H7 (cell line): ENCODE measurements around the gene ATRX. TPM values are rescaled to one million over a fixed set of nuclear protein-coding genes. Genes with fewer than 3 reads are reported as not detected.
"Not testable (repeated sequence)": the region's sequence is repeated elsewhere in the genome, so short reads cannot be mapped to it uniquely, and the experiment has no call there.

Source experiments
- DNase-seq: peaks from one replicate; pipeline ENCODE4 v3.0.0; 2012
- H3K27me3 ChIP-seq: 2 replicates; pipeline ENCODE4 v1.6.0; 2011; ENCODE audit warnings: mild to moderate bottlenecking, low read length; ENCODE audit not compliant: control insufficient read depth, insufficient read depth
- H3K36me3 ChIP-seq: replicated peaks from 2 replicates; pipeline ENCODE4 v1.5.1; 2011; ENCODE audit warnings: low read length; ENCODE audit not compliant: control insufficient read depth, insufficient read depth
- H3K4me3 ChIP-seq: 2 replicates; pipeline ENCODE4 v1.5.1; 2011; ENCODE audit warnings: low read depth, mild to moderate bottlenecking, control low read depth, low read length, moderate library complexity; ENCODE audit not compliant: insufficient read depth
- total RNA-seq: library from RNA; depleted of rRNA; stranded (reverse); fragments of >200 nt; shearing (Covaris generic); gene quantifications from 2 replicates; pipeline ENCODE4 v1.2.3, GENCODE V29; 2014

ATRX gene
- total RNA-seq, 1 experiment from 2014 or later: 24.5 TPM

- DNase-seq: peak; percentile 6
- H3K4me3 ChIP-seq: no peak overlapping the region
- H3K27me3 ChIP-seq: no peaks in the 10 kb centered on the region
- H3K36me3 ChIP-seq: no peaks in the 10 kb centered on the region
These were observed 163.3 kb downstream of the ATRX start for GRCh38 chrX:77622672-77623071.

GRCh38 chrX:77622233-77622632 is 163.8 kb downstream of the ATRX start:
- Histone ChIP-seq H3K4me3 (no peak overlapping the region), H3K27me3 (no peaks in the 10 kb centered on the region), H3K36me3 (no peaks in the 10 kb centered on the region)
- DNase-seq: no peak

GRCh38 chrX:77621453-77621852 is 164.6 kb downstream of the ATRX start:
- not testable (repeated sequence) for H3K4me3 ChIP-seq, DNase-seq, H3K36me3 ChIP-seq, H3K27me3 ChIP-seq

GRCh38 chrX:77617206-77617605 is 168.8 kb downstream of the ATRX start:
- Histone ChIP-seq H3K27me3 (no peaks in the 10 kb centered on the region), H3K4me3 (no peak overlapping the region), H3K36me3 (no peaks in the 10 kb centered on the region; the same call in 1 of the 2 replicates)
- DNase-seq: no peak

- Histone ChIP-seq H3K27me3 (no peaks in the 10 kb centered on the region), H3K36me3 (no peaks in the 10 kb centered on the region), H3K4me3 (no peak overlapping the region)
- no peak for DNase-seq
These were observed 182.2 kb downstream of the ATRX start for GRCh38 chrX:77603635-77604336.

DNA sequence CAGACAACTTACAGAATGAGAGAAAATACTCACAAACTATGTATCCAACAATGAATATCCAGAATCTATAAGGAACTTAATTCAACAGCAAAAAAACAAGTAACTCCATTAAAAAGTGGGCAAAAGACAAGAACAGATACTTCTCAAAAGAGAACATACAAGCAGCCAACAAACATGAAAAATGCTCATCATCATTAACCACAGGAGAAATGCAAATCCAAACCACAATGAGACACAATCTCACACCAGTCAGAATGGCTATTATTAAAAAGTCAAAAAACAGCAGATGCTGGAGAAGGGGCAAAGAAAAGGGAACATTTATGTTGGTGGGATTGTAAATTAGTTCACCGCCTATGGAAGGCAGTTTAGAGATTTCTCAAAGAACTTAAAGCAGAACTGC is 188.5 kb downstream of the ATRX start:
- Histone ChIP-seq H3K27me3 (no peaks in the 10 kb centered on the region), H3K4me3 (no peak overlapping the region), H3K36me3 (no peaks in the 10 kb centered on the region)
- DNase-seq: no peak

DNA sequence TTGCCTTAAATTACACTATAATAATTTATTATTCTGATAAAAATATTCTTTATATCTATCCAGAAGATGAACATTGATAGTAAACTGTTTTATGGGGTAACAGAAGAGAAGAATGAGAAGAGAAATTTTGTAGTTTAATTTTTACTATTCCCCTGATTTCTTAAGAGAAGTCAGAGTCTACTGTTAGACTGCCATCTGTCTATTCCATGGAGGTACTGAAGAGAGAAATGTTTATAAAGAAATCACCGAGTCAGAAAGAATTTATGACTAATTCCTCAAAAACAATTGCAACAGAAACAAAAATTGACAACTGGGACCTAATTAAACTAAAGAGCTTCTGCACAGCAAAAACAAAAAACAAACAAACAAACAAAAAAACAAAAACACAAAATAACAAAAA is 188.9 kb downstream of the ATRX start:
- peak; percentile 2 for DNase-seq

GRCh38 chrX:77595848-77596247 is 190.2 kb downstream of the ATRX start:
- Histone ChIP-seq H3K27me3 (no peaks in the 10 kb centered on the region), H3K4me3 (no peak overlapping the region), H3K36me3 (no peaks in the 10 kb centered on the region; the same call in 1 of the 2 replicates)
- no peak for DNase-seq

More for the DNA sequence above, 188.9 kb downstream of the ATRX start:
- Histone ChIP-seq H3K36me3 (no peaks in the 10 kb centered on the region), H3K27me3 (no peaks in the 10 kb centered on the region), H3K4me3 (no peak overlapping the region)

DNA sequence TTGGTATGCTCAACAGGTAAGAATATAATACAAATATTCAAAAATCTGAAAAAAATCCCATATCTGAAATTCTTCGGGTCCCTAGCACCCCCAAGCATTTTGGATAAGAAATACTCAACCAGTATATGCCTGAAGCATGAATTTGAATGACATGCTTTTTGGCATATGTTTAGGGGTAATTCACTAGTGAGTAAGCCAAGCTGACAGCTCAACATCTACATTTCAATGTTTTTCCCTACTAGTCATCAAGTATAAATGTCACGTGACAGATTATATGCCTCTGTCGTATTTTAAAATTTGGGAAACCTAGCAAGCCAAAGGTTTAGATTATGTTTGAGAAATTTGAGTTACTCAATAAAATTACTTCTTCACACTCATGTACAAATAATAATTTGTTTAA is 213.7 kb downstream of the ATRX start:
- Histone ChIP-seq H3K27me3 (no peaks in the 10 kb centered on the region), H3K4me3 (no peak overlapping the region), H3K36me3 (no peaks in the 10 kb centered on the region)
- no peak for DNase-seq

- no peaks in the 10 kb centered on the region for H3K27me3 ChIP-seq
- no peak overlapping the region for H3K4me3 ChIP-seq
- DNase-seq: no peak
These were observed 220.7 kb downstream of the ATRX start for GRCh38 chrX:77565278-77565677.

DNA sequence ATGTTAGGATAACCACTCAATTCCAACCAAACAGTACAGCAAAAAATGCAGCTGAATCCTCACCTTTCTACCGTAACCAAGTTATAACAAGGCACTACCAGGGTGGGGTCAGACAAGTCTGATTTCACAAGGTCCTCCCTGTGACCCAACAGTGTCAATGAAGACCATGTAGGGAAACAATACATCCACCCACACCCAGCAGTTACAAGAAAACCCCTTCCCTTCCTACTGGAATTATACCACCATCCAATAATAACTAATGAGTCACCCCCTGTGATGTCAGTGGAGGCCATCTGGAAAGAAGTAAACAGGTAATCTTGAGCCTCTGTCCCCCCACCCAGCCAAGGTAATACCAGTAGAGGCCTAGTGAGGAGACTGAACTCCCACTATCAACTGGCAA is 221.2 kb downstream of the ATRX start:
- no peaks in the 10 kb centered on the region for H3K36me3 ChIP-seq
- no peak for DNase-seq
- H3K4me3 ChIP-seq: no peak overlapping the region
- H3K27me3 ChIP-seq: no peaks in the 10 kb centered on the region

More at GRCh38 chrX:77565278-77565677, 220.7 kb downstream of the ATRX start:
- H3K36me3 ChIP-seq: no peaks in the 10 kb centered on the region

- H3K36me3 ChIP-seq: no peaks in the 10 kb centered on the region
- no peak for DNase-seq
- no peaks in the 10 kb centered on the region for H3K27me3 ChIP-seq
- H3K4me3 ChIP-seq: no peak overlapping the region
These were observed 224.6 kb downstream of the ATRX start for GRCh38 chrX:77561372-77561771.

GRCh38 chrX:77556276-77556675 is 229.7 kb downstream of the ATRX start:
- H3K4me3 ChIP-seq: no peak overlapping the region
- DNase-seq: no peak
- no peaks in the 10 kb centered on the region for H3K27me3 ChIP-seq
- no peaks in the 10 kb centered on the region for H3K36me3 ChIP-seq

DNA sequence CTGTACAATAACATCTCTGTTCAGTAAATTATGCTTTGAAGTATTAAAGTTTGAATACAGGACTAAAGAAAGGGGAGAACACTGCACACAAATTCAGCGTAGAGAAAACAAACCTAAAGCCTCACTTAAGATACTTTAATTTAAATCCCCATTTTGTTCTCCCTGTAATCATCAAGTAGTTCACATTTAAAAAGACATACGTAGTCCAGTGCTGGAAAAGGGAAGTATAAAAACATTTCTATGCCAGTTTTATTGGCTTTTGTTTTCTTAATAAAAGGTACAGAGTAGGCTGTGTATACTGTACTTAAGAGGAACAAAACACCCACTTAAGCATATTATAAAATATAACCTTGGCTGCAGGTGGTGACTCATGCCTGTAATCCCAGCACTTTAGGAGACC is 237.3 kb downstream of the ATRX start:
- DNase-seq: no peak
- H3K36me3 ChIP-seq: no peaks in the 10 kb centered on the region
- no peaks in the 10 kb centered on the region for H3K27me3 ChIP-seq
- no peak overlapping the region for H3K4me3 ChIP-seq

DNA sequence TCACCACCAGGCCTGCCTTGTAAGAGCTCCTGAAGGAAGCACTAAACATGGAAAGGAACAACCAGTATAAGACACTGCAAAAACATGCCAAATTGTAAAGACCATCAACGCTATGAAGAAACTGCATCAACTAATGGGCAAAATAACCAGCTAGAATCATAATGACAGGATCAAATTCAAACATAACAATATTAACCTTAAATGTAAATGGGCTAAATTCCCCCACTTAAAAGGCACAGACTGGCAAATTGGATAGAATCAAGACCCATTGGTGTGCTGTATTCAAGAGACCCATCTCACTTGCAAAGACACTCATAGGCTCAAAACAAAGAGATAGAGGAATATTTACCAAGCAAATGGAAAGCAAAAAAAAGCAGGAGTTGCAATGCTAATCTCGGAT is 246.2 kb downstream of the ATRX start:
- DNase-seq, H3K4me3 ChIP-seq, H3K36me3 ChIP-seq, H3K27me3 ChIP-seq: not testable (repeated sequence)

- H3K36me3 ChIP-seq, DNase-seq, H3K27me3 ChIP-seq, H3K4me3 ChIP-seq: not testable (repeated sequence)
These were observed 254.8 kb downstream of the ATRX start for GRCh38 chrX:77531261-77531660.
